ENCODE data around the gene NPHP1. TPM values are rescaled to one million over a fixed set of nuclear protein-coding genes. Genes with fewer than 3 reads are reported as not detected.
"Not testable (repeated sequence)": the region's sequence is repeated elsewhere in the genome, so short reads cannot be mapped to it uniquely, and the experiment has no call there.

Gene NPHP1
- total RNA-seq, 2 donors from 2014 or later: 8.4 to 10.6 TPM

- WGBS, 2 experiments (ENCODE audit: insufficient coverage in 1 of 2, insufficient read length in 1 of 2): 74 to 86% methylated on average over 1 of the region's 1 CpG
- Mint-ChIP-seq H3K27me3 (ENCODE audit: insufficient read depth) (peaks cover 12% of the 10 kb centered on the region), H3K9me3 (peaks cover 52% of the 10 kb centered on the region), H3K36me3 (ENCODE audit: low read depth) (peaks cover 2% of the 10 kb centered on the region), H3K27ac (no peak overlapping the region), H3K4me1 (peaks cover 4% of the 10 kb centered on the region), H3K4me3 (no peak overlapping the region)
- H3K27ac ChIP-seq (ENCODE audit: low read depth, low read length): no peak overlapping the region
- H3K4me1 ChIP-seq (ENCODE audit: control insufficient read depth, insufficient read depth, low read length): no peaks in the 10 kb centered on the region
- H3K9ac ChIP-seq (ENCODE audit: extremely low read depth, low read length, poor library complexity, severe bottlenecking): no peak overlapping the region
- H3K27me3 ChIP-seq (ENCODE audit: control insufficient read depth, insufficient read depth, low read length, poor library complexity, severe bottlenecking): no peaks in the 10 kb centered on the region
- no peak for TF ChIP-seq CTCF (conservative IDR thresholded peaks at IDR 0.05)
- H3K4me3 ChIP-seq (ENCODE audit: low read length): no peak overlapping the region
- H3K36me3 ChIP-seq (ENCODE audit: control insufficient read depth, insufficient read depth, low read length): no peaks in the 10 kb centered on the region
- no peak for DNase-seq
- H3K9me3 ChIP-seq (ENCODE audit: control insufficient read depth, low read length): peaks cover 26% of the 10 kb centered on the region
Observed at GRCh38 chr2:110219496-110220189, 14.8 kb upstream of the NPHP1 start.

- H3K27me3 Mint-ChIP-seq (ENCODE audit: insufficient read depth): peaks cover 12% of the 10 kb centered on the region
- not testable (repeated sequence) for H3K27me3 ChIP-seq (ENCODE audit: control insufficient read depth, insufficient read depth, low read length, poor library complexity, severe bottlenecking); H3K4me1 ChIP-seq (ENCODE audit: control insufficient read depth, insufficient read depth, low read length); DNase-seq; H3K9ac ChIP-seq (ENCODE audit: extremely low read depth, low read length, poor library complexity, severe bottlenecking); H3K4me3 ChIP-seq (ENCODE audit: low read length); H3K4me3 Mint-ChIP-seq; H3K27ac ChIP-seq (ENCODE audit: low read depth, low read length); H3K4me1 Mint-ChIP-seq; H3K36me3 ChIP-seq (ENCODE audit: control insufficient read depth, insufficient read depth, low read length); H3K27ac Mint-ChIP-seq; H3K36me3 Mint-ChIP-seq (ENCODE audit: low read depth)
- WGBS, 2 experiments (ENCODE audit: insufficient coverage in 1 of 2, insufficient read length in 1 of 2): 60 to 84% methylated on average over 2 to 7 of the region's 7 CpGs
- peaks cover 33% of the 10 kb centered on the region for H3K9me3 ChIP-seq (ENCODE audit: control insufficient read depth, low read length)
- H3K9me3 Mint-ChIP-seq: peaks cover 59% of the 10 kb centered on the region
Observed at GRCh38 chr2:110218889-110219288, 14.1 kb upstream of the NPHP1 start.

- peaks cover 12% of the 10 kb centered on the region for H3K27me3 Mint-ChIP-seq (ENCODE audit: insufficient read depth)
- TF ChIP-seq CTCF (conservative IDR thresholded peaks at IDR 0.05): no peak
- no peak overlapping the region for H3K27ac ChIP-seq (ENCODE audit: low read depth, low read length)
Observed at GRCh38 chr2:110216803-110217202, 12.0 kb upstream of the NPHP1 start.

GRCh38 chr2:110216199-110216598, 11.4 kb upstream of the NPHP1 start:
- H3K4me1 Mint-ChIP-seq: peaks cover 1% of the 10 kb centered on the region
- 79 to 86% methylated on average over 3 of the region's 3 CpGs for WGBS, 2 experiments (ENCODE audit: insufficient coverage in 1 of 2, insufficient read length in 1 of 2)
- no peak overlapping the region for H3K27ac Mint-ChIP-seq
- H3K27me3 Mint-ChIP-seq (ENCODE audit: insufficient read depth): peaks cover 12% of the 10 kb centered on the region
- H3K9me3 Mint-ChIP-seq: peaks cover 66% of the 10 kb centered on the region
- no peaks in the 10 kb centered on the region for H3K36me3 ChIP-seq (ENCODE audit: control insufficient read depth, insufficient read depth, low read length)
- peaks cover 2% of the 10 kb centered on the region for H3K36me3 Mint-ChIP-seq (ENCODE audit: low read depth)
- no peak overlapping the region for H3K4me3 Mint-ChIP-seq
- no peaks in the 10 kb centered on the region for H3K4me1 ChIP-seq (ENCODE audit: control insufficient read depth, insufficient read depth, low read length)
- TF ChIP-seq CTCF (conservative IDR thresholded peaks at IDR 0.05): no peak
- no peak for DNase-seq
- no peak overlapping the region for H3K9ac ChIP-seq (ENCODE audit: extremely low read depth, low read length, poor library complexity, severe bottlenecking)
- peaks cover 41% of the 10 kb centered on the region for H3K9me3 ChIP-seq (ENCODE audit: control insufficient read depth, low read length)
- no peak overlapping the region for H3K4me3 ChIP-seq (ENCODE audit: low read length)
- no peak overlapping the region for H3K27ac ChIP-seq (ENCODE audit: low read depth, low read length)
- no peaks in the 10 kb centered on the region for H3K27me3 ChIP-seq (ENCODE audit: control insufficient read depth, insufficient read depth, low read length, poor library complexity, severe bottlenecking)

More at GRCh38 chr2:110216803-110217202, 12.0 kb upstream of the NPHP1 start:
- Histone ChIP-seq H3K4me1 (ENCODE audit: control insufficient read depth, insufficient read depth, low read length) (no peaks in the 10 kb centered on the region), H3K36me3 (ENCODE audit: control insufficient read depth, insufficient read depth, low read length) (no peaks in the 10 kb centered on the region), H3K9ac (ENCODE audit: extremely low read depth, low read length, poor library complexity, severe bottlenecking) (no peak overlapping the region), H3K4me3 (ENCODE audit: low read length) (no peak overlapping the region), H3K9me3 (ENCODE audit: control insufficient read depth, low read length) (peaks cover 41% of the 10 kb centered on the region), H3K27me3 (ENCODE audit: control insufficient read depth, insufficient read depth, low read length, poor library complexity, severe bottlenecking) (no peaks in the 10 kb centered on the region)
- Mint-ChIP-seq H3K36me3 (ENCODE audit: low read depth) (peaks cover 2% of the 10 kb centered on the region), H3K4me3 (no peak overlapping the region), H3K27ac (no peak overlapping the region), H3K9me3 (peaks cover 66% of the 10 kb centered on the region), H3K4me1 (peaks cover 3% of the 10 kb centered on the region)
- DNase-seq: no peak
